T-helper 1 cell treated with Interleukin-12 subunit alpha and Interleukin-12 subunit beta and Interleukin-4 antibody, amounts not matched to agents 30 ng/mL and 1 ng/mL, for 36 hours (primary cell): ENCODE results near the gene FOXE3. TPM values are rescaled to one million over a fixed set of nuclear protein-coding genes. Genes with fewer than 3 reads are reported as not detected.

ENCODE experiments used
- intact Hi-C: fragments of 100-400 bp; cut with micrococcal nuclease; formaldehyde crosslinking; loops from one replicate; pipeline ENCODE4 v1.15.1; 2024
- total RNA-seq: library from RNA; stranded (reverse); gene quantifications from 2 replicates; pipeline ENCODE4 v1.2.3, GENCODE V29; 2022

Gene FOXE3
- total RNA-seq, 1 donor from 2014 or later: not detected

DNA sequence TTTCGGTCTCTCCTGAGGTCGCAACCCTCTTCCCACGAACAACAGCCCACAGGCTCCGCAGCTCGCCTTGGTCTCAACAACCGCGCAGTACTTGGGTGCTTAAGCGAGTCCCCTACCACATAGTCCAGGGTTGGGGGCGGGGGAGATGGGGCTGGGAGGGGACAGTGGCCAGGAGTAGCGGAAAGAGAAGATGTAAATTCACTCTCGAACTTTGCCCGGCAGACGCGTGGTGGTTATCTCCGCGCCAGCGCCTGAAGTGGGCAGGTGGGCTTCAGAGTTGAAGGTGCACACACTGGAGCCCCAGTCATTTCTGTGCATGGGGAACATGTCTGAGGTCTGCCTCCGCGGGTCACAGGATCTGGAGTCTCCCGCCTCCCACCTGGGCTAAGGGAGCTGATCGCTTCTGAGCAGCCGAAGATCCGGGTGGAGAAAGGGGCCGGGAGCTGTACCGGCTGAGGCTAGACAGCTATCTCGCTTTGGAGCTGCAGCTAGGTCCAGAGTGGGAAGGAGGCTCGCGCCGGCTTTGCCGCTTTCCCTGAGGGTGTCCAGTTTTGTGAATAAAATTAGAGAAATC lies 17.5 kb downstream of the FOXE3 start:
- intact Hi-C loops: loop anchor here (2.0 to 10.0 kb wide), 2 partner anchors 45 to 939 kb away; no protein-coding TSS in a partner anchor

GRCh38 chr1:47434051-47434842 lies 18.2 kb downstream of the FOXE3 start:
- intact Hi-C loops: loop anchor here (10.0 kb wide), 1 partner anchor 939 kb away; no protein-coding TSS in a partner anchor

DNA sequence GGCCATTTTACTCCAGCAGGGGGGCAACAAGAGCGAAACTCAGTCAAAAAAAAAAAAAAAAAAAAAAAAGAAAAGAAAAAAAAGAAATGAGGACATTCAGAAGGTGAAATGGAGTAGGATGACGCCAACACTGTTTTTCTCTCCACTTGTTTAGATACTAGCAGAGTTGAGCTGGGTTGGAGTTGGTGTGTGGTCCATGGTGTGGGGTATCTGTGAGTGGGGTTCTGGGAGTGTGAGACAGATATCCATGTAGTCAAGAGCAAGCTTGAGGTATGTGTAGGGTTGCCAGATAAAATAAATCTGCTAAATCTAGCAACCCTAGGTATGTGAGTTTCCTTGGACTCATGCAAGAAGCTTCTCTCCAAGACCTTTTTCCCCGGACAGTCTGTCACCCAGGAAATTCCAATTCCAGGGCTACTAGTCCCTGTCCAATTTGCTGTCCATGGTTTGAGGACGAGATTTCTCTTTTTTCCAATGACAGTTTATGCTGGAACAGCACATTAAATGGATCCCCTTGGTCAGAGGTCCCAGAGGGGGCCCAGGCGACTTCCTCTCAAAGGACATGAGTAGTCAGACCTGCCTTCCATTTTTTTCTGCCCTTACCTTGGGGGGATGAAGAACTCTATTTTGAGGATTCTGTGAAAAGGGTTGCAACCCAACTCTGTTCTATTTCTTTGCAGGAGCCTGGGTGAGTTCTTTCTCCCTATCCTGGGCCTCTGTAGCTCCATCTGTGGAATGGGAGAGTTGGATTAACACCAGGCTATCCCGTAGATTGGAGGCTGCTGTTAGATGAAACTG lies 19.6 kb downstream of the FOXE3 start:
- intact Hi-C loops: loop anchor here (1.0 to 10.0 kb wide), 10 partner anchors 9 to 1748 kb away; partner anchors contain the start of genes EFCAB14, GPBP1L1, SPATA6 and STIL

DNA sequence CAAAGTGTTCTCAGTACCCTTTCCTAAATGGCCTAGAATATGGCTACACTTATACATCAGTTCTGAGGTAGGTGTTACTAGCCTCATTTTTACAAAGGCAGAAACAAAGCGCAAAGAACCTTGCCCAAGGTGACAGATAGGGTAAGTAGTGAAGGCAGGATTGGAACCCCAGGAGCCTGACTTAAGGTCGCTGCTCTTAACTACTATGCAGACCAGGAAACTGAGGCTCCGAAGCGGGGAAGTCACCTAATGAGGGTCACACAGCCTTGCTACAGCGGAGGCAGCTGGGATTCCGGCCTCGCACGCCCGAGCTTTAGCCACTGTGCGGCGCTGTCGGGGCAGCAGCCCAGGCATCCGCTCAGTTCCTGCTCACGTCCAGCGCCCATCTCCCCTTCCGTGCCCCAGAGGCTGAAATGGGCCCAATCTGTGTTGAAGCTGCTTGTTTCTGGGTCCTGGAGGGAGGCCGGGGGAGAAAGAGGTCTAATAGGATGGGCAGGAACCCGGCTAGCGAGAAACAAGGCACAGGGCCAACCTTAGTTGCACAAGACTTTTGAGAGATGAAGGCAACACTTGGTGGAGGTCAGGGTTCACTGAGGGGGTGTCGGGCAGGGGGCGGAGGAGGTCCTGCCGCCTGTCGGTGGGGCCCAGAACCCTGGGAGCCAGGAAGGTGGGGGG lies 20.4 kb downstream of the FOXE3 start:
- intact Hi-C loops: loop anchor here (1.0 to 10.0 kb wide), 10 partner anchors 8 to 1749 kb away; partner anchors contain the start of genes EFCAB14, GPBP1L1, SPATA6 and STIL

- intact Hi-C loops: loop anchor here (1.0 to 10.0 kb wide), 13 partner anchors 7 to 1750 kb away; partner anchors contain the start of genes EFCAB14, GPBP1L1, SPATA6 and STIL
Observed at GRCh38 chr1:47436979-47437446, 20.9 kb downstream of the FOXE3 start.

DNA sequence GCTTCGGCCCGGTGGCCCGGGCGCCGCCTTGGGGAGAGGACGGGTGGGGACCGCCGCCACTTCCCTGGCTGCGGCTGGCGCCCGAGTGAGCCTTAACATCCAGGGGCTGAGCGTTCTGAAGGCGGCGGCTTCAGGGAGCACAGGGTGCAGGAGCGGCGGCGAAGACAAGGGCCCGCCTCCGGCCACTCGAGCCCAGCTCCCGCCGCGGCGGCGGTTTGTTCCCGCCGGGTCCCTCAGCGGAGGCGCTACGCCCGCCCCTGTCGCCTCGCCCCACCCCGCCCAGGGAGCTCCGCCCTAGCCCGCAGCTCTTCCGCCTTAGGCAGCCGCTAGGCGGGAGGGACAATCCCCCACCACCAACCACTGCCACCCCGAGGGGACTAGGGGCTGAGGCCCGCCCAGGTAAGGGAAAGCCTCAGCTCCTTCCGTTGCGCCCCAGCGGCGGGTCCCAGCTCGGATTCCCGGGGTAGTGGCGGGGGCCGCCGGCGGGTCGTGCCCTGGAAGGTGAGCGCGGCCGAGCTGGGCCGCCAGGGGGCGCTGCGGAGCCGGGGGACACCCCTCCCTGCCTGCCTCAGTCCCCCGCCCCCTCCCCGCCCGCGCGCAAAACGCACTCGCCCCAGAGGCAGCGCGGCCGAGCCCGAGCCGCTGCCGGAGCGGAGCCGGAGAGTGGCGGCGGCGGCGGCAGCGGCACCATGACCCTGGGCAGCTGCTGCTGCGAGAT lies 21.5 kb downstream of the FOXE3 start, which contains the start of gene FOXD2:
TSS of gene FOXD2 (plus strand) at position 598 of the 718 bp plus-strand sequence. CDS start at position 690, 92 bp downstream.
- intact Hi-C loops: loop anchor here (1.0 to 10.0 kb wide), 9 partner anchors 103 to 1750 kb away; partner anchors contain the start of genes EFCAB14, GPBP1L1, SPATA6 and TAL1

GRCh38 chr1:47438165-47439016 lies 22.3 kb downstream of the FOXE3 start:
- intact Hi-C loops: loop anchor here (5.0 to 10.0 kb wide), 3 partner anchors 721 to 1751 kb away; partner anchors contain the start of genes EFCAB14, GPBP1L1 and TMEM69

GRCh38 chr1:47439017-47439818 lies 23.1 kb downstream of the FOXE3 start:
- intact Hi-C loops: loop anchor here (5.0 to 10.0 kb wide), 3 partner anchors 722 to 1752 kb away; partner anchors contain the start of genes EFCAB14, GPBP1L1 and TMEM69

DNA sequence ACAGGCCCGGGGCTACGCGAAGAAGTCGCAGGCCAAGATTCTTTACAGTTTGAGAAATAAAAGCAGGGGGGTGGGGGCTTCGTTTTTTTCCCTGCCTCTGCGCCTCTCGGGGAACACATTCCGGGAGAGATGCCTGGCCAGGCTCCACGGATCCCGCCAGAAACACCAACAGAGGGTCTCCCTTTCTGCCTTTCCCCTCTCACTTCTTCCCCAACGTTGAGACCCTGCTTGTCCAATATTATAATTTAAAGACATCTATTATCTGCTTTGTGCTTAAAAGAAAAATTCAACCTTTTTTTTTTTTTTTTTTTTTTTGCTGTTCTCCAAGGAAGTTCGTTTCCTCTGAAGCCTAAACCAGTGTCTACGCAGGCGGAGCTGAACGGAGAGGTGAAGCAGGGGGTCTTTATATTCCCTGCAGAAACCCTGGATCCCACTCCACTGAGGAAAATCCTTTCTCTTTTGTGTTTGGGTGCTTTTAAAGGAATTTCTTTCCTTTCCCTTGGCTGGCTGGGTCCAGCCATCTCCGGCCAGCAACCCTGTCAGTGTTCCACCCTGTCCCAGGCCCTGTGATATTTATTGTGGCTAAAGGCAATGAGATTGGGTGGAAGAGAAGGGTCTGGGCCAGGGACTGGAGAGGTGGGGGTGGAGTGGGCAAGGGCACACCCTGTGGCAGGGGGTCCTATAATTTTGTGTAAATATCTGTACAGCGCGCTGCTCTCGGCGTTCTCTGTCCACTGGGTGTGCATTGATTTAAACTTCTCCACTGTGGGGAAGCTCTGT lies 23.9 kb downstream of the FOXE3 start:
- intact Hi-C loops: loop anchor here (5.0 to 10.0 kb wide), 3 partner anchors 723 to 1753 kb away; partner anchors contain the start of genes EFCAB14, GPBP1L1 and TMEM69

- intact Hi-C loops: no loop called here
Observed at GRCh38 chr1:47440599-47441081, 24.6 kb downstream of the FOXE3 start.

DNA sequence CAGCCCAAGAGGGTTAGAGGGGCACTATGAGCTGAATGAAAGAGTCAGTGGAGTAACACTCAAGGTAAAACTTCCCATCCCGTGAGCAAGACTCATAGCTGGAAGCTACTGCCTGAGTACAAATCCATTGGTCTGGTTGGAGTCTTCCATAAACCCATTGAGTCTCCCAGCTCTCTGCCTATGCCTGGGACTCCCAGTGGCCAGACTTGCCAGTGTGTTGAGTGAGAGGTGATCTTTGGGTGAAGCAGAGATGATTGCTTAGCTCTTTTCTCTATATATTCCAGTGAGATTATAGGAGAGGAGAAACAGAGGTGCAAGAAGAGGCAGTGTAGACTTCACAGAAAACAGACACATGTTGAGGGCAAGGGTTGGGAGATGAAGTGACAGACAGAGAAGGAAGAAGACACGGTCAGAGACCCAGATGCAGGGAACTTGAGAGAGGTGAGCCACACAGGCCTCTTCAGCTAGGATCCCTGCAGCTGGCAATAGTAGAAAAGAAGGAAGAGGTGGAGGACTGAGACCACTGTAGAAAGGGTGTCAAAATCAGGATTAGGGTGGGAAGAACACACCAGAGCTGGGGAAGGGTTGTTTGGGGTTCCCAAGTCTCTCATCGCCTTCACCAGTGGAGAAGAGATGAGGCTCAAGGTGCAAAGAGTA lies 25.5 kb downstream of the FOXE3 start:
- intact Hi-C loops: no loop called here

DNA sequence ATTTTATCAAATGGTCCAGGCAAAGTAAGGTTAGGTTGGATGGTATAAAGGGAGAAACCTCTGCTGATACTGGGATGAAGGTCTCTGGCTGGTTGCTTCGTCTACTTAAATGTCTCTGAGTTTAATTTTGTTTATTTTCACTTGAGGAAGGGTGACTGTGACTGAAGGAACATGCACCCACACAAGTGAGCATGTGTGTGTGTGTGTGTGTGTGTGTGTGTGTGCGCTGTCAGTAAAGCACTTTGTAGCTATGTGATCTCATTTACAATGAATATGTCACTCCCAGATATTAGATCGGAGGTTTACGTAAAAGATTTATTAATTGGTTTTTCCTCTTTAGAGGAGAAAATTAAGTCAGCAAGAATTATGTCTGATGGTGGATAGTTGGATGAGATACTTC lies 26.1 kb downstream of the FOXE3 start:
- intact Hi-C loops: no loop called here

GRCh38 chr1:47442842-47443529 lies 26.9 kb downstream of the FOXE3 start:
- intact Hi-C loops: no loop called here

DNA sequence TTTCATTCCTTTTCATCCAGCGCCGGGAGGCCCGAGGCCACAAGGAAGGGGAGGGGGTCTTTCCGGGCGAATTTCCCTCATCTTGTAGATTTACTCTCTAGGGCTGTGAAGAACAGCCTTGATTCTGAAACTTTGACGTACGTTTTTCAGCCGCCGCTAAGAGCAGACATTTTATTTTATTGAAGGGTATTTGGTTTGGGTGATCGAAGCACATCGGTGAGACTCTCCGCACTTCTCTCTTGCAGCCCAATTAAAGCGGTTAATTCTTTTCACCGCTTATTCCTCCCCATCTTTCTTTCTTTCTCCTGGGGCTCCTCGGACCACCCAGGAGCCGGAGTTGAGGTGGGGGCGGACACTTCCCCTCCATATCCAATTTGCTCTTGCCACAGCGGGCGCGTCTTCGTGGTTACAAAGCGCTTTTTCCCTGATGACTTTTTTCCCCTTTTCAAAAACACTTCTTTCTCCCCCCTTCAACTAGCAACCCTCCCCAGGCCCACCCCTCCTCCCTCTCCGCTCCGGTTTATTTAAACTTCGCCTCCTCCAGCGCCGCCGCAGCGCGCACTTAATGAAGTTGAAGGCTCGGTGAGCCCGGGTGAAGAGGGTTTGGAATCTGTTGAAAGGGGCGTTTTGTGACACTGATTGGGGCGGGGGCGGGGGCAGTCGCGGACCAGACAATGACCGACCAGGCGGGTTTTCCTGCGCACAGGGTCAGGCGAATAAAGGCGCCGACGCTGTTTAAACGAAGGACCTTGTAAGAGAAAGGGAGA lies 27.6 kb downstream of the FOXE3 start:
- intact Hi-C loops: loop anchor here (1.0 to 2.0 kb wide), 2 partner anchors 7 to 213 kb away; no protein-coding TSS in a partner anchor

DNA sequence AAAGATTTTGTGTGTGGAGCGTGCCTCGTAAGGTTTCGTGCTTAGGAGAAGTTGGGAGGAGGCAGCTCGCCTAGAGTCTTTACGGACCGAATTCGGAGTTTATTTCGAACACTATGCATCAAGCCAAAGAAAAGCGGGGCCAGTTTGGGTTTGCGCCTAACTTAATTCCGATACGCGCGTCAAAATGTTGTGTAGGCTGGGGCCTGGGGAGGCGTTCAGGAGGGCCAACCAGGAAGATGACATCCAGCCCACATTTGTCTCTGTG lies 28.1 kb downstream of the FOXE3 start:
- intact Hi-C loops: loop anchor here (1.0 to 2.0 kb wide), 2 partner anchors 8 to 213 kb away; no protein-coding TSS in a partner anchor
